Stimulated activated CD8-positive, alpha-beta memory T cell treated with anti-CD3 and anti-CD28 coated beads, Interleukin-4, amount 100 ng/mL, for 48 hours (primary cell): ENCODE measurements around the gene ADORA2B.
"Not testable (repeated sequence)": the region's sequence is repeated elsewhere in the genome, so short reads cannot be mapped to it uniquely, and the experiment has no call there.

Experiments
- DNase-seq: peaks from one replicate; pipeline ENCODE4 v3.0.0-alpha.2; 2020

The ADORA2B gene

GRCh38 chr17:15926039-15926740, 18.7 kb upstream of the ADORA2B start:
- no peak for DNase-seq

GRCh38 chr17:15928286-15928785, 16.6 kb upstream of the ADORA2B start:
- no peak for DNase-seq

- DNase-seq = no peak
Measured at GRCh38 chr17:15929941-15930340, 15.0 kb upstream of the ADORA2B start.

- no peak for DNase-seq
Measured at GRCh38 chr17:15930426-15930825, 14.5 kb upstream of the ADORA2B start.

- DNase-seq = no peak
Measured at GRCh38 chr17:15931394-15931793, 13.5 kb upstream of the ADORA2B start.

- DNase-seq = no peak
Measured at GRCh38 chr17:15934866-15935265, 10.1 kb upstream of the ADORA2B start.

GRCh38 chr17:15935891-15936290, 9.0 kb upstream of the ADORA2B start:
- DNase-seq = no peak

GRCh38 chr17:15936481-15936880, 8.4 kb upstream of the ADORA2B start:
- not testable (repeated sequence) for DNase-seq

- no peak for DNase-seq
Measured at GRCh38 chr17:15941781-15942180, 3.1 kb upstream of the ADORA2B start.

- no peak for DNase-seq
Measured at GRCh38 chr17:15942207-15942833, 2.6 kb upstream of the ADORA2B start.

GRCh38 chr17:15943971-15944758, 765 bp upstream of the ADORA2B start:
- no peak for DNase-seq

- peak; percentile 51 for DNase-seq
Measured at GRCh38 chr17:15945527-15946191, 729 bp downstream of the ADORA2B start.

- no peak for DNase-seq
Measured at GRCh38 chr17:15946611-15947120, 1.7 kb downstream of the ADORA2B start.

- DNase-seq = no peak
Measured at GRCh38 chr17:15947271-15947670, 2.3 kb downstream of the ADORA2B start.

GRCh38 chr17:15947976-15948752, 3.2 kb downstream of the ADORA2B start:
- no peak for DNase-seq

- DNase-seq = no peak
Measured at GRCh38 chr17:15951368-15952047, 6.6 kb downstream of the ADORA2B start.

GRCh38 chr17:15952048-15952532, 7.2 kb downstream of the ADORA2B start:
- DNase-seq = no peak

GRCh38 chr17:15952916-15953790, 8.2 kb downstream of the ADORA2B start:
- no peak for DNase-seq

GRCh38 chr17:15954222-15954621, 9.3 kb downstream of the ADORA2B start:
- no peak for DNase-seq
